Urinary bladder (tissue), 4 donors: ENCODE results near the gene ATAD3B. TPM values are rescaled to one million over a fixed set of nuclear protein-coding genes. Genes with fewer than 3 reads are reported as not detected.
A peak's percentile ranks its signal among the peaks of the same experiment; 100 is the strongest.
"Not testable (repeated sequence)": the region's sequence is repeated elsewhere in the genome, so short reads cannot be mapped to it uniquely, and the experiment has no call there.

Experiments used
- DNase-seq: peaks from one replicate; pipeline ENCODE4 v3.0.0-alpha.2; 2015; ENCODE audit errors: extremely low spot score
- H3K27ac ChIP-seq: one replicate; pipeline ENCODE4 v1.5.1; 2013; ENCODE audit warnings: low read depth, mild to moderate bottlenecking, moderate library complexity
- H3K36me3 ChIP-seq: one replicate; pipeline ENCODE4 v1.6.1; 2013; ENCODE audit warnings: mild to moderate bottlenecking, moderate library complexity; ENCODE audit not compliant: insufficient read depth
- H3K4me1 ChIP-seq: one replicate; pipeline ENCODE4 v1.6.1; 2013; ENCODE audit warnings: mild to moderate bottlenecking, moderate library complexity; ENCODE audit not compliant: insufficient read depth
- H3K4me3 ChIP-seq: one replicate; pipeline ENCODE4 v1.5.1; 2013; ENCODE audit warnings: low read depth, low read length
- WGBS: extraction: QIAGEN DNeasy Blood & Tissue Kit; methylation state at CpG from one replicate; pipeline ENCODE4 v1.1.7; 2013; 5-methylcytosine and 5-hydroxymethylcytosine counted together
- polyA plus RNA-seq: library from polyadenylated mRNA; stranded (reverse); fragments of 200-250 nt; gene quantifications from one replicate; pipeline ENCODE4 v1.2.3, GENCODE V29; 2013
- total RNA-seq: library from RNA; depleted of rRNA; stranded (reverse); fragments of >200 nt; gene quantifications from one replicate; pipeline ENCODE4 v1.2.3, GENCODE V29; 2014
- donor health status: healthy with polysubstance abuse.
- donor health status: healthy.

ATAD3B gene
- total and polyA plus RNA-seq, 2 donors, result 11.3 to 14.3 TPM

DNA sequence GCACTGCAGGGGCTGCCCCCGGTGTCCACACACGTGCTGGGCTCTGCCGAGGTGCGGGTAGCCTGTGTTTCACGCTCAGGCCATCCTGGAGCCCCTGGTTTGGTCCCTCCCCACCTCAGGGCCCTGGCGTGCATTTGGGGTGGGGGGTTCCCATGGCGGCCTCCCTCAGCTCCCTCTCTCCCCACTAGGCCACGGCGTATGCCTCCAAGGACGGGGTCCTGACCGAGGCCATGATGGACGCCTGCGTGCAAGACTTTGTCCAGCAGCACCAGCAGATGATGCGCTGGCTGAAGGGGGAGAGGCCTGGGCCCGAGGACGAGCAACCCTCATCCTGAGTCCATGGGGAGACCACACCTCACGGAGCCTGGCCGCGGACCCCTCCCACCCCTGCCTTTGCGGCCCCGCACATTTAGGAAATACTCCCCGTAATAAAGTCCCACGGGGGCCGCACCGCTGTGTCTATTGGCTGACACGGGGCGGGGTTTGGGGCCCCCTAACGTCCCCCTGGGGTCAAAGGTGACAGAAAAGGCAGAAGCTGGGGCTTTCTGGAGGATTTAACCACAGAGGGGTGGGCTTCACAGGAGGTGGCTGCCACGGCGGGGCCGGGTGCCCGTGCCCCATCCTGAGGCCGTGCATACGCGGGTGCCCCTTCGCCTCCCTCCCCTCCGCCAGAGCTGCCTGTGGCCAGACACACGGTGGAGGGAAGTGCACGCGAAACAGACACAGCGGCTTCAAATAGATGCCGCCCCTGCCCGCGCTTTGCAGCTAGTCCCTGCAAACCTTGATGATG lies 3.2 kb upstream of the ATAD3B start:
- not testable (repeated sequence) for H3K4me1 ChIP-seq, H3K4me3 ChIP-seq, DNase-seq, H3K36me3 ChIP-seq, H3K27ac ChIP-seq
- WGBS, result 80% methylated on average over 35 of the region's 44 CpGs

DNA sequence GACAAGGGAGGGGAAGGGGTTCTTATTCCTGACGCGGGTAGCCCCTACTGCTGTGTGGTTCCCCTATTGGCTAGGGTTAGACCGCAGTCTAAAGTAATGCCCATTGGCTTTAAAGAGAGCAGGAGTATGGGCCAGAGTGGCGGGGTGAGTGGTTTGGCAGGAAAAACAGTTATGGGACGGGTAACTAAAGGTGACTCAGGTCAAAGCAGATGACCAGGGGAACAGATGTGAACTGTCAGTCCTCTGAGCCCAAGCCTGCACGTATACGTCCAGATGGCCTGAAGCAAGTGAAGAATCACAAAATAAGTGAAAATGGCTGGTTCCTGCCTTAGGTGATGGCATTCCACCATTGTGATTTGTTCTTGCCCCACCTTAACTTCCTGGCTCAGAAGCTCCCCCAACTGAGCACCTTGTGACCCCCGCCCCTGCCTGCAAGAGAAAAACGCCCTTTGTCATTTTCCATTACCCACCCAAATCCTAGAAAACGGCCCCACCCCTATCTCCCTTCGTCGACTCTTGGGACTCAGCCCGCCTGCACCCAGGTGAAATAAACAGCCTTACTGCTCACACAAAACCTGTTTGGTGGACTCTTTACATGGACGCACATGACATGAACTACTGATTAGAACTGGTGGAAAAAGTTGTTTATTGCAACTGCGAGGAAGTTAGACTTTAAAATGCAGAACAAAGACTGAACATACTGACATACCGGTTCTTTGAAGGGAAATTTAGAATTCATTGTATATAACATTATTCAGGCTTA lies 758 bp upstream of the ATAD3B start:
- Histone ChIP-seq H3K27ac (peak overlapping the region; percentile 69), H3K4me3 (peak overlapping the region; percentile 78), H3K36me3 (peaks cover 2% of the 10 kb centered on the region), H3K4me1 (no peaks in the 10 kb centered on the region)
- DNase-seq, result peak; percentile 2
- WGBS, result 13% methylated on average over 16 of the region's 16 CpGs

DNA sequence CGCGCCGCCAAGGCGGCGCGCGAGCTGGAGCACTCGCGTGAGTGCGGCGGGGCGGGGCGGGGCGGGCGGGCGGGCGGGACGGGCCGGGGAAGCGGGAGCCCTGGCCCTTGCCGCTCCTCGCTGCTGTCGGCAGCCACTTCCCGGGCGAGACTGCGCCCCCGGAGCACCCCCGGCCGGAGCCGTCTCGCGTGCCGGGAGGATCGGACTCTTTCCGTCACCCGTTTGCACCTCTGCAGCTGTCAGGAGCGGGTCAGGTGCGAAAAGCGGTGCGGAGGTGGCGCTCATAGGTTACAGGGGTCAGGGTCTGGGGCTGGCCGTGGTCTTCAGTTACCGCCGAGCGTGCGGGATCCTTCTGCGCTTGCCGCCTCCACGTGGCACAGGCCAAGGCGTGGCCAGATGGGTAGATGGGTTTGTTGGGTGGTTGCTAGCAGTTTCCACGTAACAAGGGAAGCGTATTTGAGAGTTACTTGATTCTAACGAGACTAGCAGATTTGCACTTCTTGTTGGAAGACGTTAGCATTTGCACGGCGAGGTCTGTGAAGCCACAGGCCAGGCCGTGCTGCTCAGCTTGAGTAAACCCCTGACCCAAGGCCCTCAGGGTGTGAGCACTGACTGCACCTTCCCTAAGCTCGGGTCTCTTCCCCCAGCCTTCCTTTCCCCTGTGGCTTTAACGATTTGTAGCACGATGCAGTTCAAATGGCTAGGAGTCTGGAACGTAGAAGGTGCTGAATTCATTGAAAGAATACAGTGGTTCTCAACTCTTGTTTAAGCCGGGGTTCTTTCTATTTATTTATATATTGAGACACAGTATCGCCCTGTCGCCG lies 700 bp downstream of the ATAD3B start:
- H3K36me3 ChIP-seq, H3K4me1 ChIP-seq, DNase-seq, H3K27ac ChIP-seq: not testable (repeated sequence)
- 3% methylated on average over 53 of the region's 65 CpGs for WGBS
- H3K4me3 ChIP-seq, result peak overlapping the region; percentile 78

DNA sequence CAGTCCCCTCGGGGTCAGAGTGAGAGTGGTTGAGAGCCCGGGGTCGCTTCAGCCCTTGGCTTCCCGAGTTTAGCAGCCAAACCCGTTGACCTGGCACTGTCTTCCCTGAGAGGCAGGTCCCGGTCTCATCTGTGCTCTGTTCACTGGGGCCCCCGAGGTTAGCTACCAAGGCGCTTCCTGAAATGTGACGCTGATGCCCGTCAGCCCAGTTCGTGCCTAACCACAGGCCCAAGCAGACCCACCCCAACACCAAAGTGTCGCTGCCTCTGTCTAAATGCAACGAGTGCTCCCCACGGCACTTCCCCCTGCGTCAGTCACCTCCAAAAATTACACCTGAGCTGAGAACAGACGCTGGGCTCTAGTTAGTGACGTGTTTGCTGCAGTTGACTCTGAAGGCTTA lies 4.4 kb downstream of the ATAD3B start:
- WGBS, result 87% methylated on average over 15 of the region's 17 CpGs

DNA sequence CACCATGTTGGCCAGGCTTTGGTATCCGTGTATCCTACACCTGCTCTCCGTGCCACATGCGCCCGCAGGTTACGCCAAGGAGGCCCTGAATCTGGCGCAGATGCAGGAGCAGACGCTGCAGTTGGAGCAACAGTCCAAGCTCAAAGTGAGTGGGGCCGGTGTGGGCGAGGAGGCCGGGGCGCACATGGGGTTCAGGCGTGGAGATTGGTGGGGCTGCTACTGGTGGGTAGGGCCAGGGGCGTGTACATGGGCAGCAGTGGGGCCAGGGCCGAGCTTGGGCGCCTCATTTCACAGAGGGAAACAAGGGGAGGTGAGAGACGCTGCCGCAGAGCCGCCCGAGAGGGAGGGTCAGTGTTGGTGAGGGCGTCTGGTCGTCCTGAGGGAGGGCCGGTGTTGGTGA lies 5.6 kb downstream of the ATAD3B start:
- Histone ChIP-seq H3K27ac (no peak overlapping the region), H3K4me1 (no peaks in the 10 kb centered on the region), H3K36me3 (peaks cover 2% of the 10 kb centered on the region), H3K4me3 (no peak overlapping the region)
- no peak for DNase-seq
- WGBS, result 97% methylated on average over 22 of the region's 22 CpGs

More for the DNA sequence above, 4.4 kb downstream of the ATAD3B start:
- H3K4me3 ChIP-seq, H3K36me3 ChIP-seq, H3K4me1 ChIP-seq, H3K27ac ChIP-seq, DNase-seq: not testable (repeated sequence)

DNA sequence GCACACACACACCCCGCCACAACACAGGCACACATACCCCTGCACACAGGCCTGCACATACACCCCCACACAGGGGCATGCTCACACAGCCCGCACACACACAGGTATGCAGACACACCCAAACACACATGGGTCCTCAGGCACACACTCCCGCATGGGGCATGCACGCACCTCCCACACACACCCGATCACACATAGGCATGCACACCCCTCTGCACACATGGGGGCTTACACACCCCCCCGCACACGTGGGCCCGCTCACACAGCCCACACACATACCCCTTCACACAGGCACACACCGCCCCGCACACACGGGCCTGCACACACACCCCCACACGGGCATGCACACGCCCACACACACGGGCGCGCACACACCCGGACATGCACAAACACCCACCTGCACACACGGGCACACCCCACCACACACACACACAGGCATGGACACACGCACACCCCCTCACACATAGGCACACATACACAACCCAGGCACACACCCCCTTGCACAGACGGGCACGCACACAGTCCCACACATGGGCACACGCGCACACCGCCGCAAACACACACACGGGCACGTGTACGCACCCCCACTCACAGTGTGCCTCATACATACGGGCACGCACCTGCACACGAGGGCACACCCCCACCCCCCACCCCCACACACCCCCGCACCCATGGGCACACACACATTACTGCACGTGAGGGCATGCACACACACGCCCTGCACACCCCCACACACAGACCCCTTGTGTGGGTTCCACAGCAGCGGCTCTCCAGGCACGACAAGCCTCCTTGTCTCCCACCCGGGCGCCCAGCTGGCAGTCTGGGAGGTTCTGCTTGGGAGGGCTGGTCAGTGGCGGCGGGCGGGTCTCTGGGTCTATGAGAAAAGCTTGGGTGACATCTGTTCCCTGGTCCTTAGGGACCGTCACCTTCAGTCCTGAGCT lies 8.3 kb downstream of the ATAD3B start:
- DNase-seq, result no peak
- 94% methylated on average over 42 of the region's 42 CpGs for WGBS
- Histone ChIP-seq H3K27ac (no peak overlapping the region), H3K4me3 (no peak overlapping the region), H3K4me1 (no peaks in the 10 kb centered on the region), H3K36me3 (peaks cover 4% of the 10 kb centered on the region)

DNA sequence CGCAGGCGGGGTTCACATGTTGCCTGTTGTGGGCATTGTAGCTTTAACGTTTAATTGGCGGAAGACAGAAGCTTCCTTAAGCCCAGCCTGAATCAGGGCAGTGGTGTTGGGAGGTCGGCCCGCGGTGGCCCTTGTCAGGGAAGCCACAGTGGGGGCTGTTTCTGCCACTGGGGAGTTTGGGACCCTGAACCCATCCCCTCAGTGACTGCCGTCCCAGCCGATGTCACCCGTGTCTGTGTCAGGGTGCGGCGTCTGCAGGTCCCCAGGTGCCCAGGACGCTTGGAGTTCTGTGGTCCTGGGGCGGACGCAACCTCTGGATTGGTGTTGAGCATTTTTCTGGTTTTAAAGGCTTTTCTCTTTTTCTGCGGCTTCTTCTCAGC lies 8.9 kb downstream of the ATAD3B start:
- H3K36me3 ChIP-seq, H3K4me1 ChIP-seq, H3K27ac ChIP-seq, H3K4me3 ChIP-seq, DNase-seq: not testable (repeated sequence)
- WGBS, result 97% methylated on average over 16 of the region's 16 CpGs

DNA sequence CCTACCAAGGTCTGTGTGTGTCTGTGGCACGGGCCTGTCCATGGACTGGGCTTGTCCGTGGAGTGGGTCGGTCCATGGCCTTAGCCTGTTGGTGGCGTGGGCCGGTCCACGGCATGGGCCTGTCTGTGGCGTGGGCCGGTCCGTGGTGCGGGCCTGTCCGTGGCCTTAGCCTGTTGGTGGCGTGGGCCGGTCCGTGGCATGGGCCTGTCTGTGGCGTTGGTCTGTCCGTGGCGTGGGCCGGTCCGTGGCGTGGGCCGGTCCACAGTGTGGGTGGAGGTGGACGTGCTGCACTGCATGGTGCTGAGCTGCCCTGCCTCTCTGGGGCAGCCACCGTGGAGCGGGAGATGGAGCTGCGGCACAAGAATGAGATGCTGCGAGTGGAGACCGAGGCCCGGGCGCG lies 10.2 kb downstream of the ATAD3B start:
- H3K36me3 ChIP-seq, DNase-seq, H3K4me1 ChIP-seq, H3K27ac ChIP-seq, H3K4me3 ChIP-seq: not testable (repeated sequence)
- 96% methylated on average over 30 of the region's 30 CpGs for WGBS

DNA sequence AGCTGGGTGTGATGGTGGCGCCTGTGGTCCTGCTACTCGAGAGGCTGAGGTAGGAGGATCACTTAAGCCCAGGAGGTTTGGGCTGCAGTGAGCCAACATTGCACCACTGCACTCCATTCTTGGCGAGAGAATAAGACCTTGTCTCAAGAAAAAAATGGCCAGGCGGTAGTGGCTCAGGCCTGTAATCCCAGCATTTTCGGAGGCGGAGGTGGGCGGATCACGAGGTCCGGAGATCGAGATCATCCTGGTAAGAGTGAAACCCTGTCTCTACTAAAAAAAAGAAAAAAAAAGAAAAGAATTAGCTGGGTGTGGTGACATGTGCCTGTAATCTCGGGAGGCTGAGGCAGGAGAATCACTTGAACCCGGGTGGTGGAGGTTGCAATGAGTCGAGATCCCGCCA lies 11.3 kb downstream of the ATAD3B start:
- H3K4me1 ChIP-seq, result no peaks in the 10 kb centered on the region
- peaks cover 2% of the 10 kb centered on the region for H3K36me3 ChIP-seq
- H3K4me3 ChIP-seq, result no peak overlapping the region
- DNase-seq, result no peak
- no peak overlapping the region for H3K27ac ChIP-seq
- WGBS, result 96% methylated on average over 14 of the region's 14 CpGs

DNA sequence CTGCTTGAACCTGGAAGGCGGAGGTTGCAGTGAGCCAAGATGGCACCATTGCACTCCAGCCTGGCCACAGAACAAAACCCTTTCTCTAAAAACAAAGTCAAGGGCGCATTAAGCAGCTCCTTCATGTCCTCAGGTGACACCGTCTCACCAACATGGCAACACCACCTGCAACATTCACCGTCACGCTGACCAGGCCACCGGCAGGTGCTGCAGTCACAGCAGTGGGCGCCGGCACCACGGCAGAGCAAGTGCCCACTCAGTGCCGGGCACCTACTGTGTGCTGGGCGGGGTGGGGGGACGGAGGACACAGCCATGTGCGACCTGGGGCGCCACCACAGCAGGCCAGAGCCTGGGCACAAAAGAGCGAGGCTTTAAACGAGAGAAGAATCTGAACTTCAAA lies 12.1 kb downstream of the ATAD3B start:
- Histone ChIP-seq H3K4me1 (no peaks in the 10 kb centered on the region), H3K27ac (no peak overlapping the region), H3K36me3 (peaks cover 2% of the 10 kb centered on the region), H3K4me3 (no peak overlapping the region)
- DNase-seq, result no peak
- 97% methylated on average over 16 of the region's 16 CpGs for WGBS

DNA sequence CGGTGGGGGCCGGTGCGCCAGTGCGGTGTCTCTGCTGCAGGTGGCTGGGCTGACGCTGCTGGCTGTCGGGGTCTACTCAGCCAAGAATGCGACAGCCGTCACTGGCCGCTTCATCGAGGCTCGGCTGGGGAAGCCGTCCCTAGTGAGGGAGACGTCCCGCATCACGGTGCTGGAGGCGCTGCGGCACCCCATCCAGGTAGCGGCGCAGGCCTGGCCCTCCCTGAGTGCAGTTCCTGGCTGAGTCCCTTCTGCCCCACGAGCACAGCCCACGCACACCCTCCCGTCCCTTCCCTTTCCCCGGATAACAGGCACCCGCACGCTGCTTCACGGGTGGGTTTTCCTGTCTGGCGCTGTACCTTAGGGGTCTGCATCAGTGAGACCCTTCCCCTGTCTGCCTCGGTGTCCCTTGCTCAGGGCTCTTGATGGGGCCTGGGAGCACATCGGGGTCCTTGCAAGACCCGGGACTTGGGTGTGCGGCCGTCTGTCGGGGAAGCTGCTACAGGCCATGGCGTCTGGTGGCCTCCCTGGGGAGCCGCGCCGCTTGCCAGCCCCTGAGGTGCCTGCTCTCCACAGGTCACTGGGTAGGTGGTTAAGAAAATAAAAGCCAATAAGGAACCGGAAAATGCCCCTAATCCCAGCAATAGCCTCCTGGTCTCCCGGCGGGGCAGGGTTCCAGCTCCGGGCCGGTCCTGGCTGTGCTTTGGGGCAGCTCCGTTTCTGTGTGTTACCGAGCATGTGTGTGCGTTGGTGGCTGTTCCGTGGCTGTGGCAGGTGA lies 13.6 kb downstream of the ATAD3B start:
- H3K4me3 ChIP-seq, H3K36me3 ChIP-seq, H3K27ac ChIP-seq, H3K4me1 ChIP-seq, DNase-seq: not testable (repeated sequence)
- 95% methylated on average over 40 of the region's 46 CpGs for WGBS

DNA sequence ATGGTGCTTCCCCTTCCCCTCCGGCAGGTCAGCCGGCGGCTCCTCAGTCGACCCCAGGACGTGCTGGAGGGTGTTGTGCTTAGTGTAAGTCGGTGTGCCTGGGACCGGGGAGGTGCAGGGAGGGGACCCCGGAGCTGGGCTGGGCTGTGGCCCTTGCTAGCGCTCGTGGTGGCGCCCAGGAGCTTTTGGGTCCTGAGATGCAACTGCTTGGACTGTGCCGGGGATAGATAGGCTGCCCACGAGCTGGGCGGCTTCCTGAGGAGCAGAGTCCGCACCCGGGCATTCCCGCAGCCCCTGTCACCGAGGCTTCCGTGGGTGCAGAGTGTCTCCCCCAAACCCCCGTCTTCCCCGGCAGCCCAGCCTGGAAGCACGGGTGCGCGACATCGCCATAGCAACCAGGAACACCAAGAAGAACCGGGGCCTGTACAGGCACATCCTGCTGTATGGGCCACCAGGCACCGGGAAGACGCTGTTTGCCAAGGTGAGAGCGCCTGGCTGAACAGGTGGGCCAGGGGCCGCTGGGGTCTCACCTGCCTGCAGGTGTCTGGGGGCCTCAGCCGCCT lies 14.3 kb downstream of the ATAD3B start:
- not testable (repeated sequence) for H3K27ac ChIP-seq, H3K4me1 ChIP-seq, H3K36me3 ChIP-seq, H3K4me3 ChIP-seq, DNase-seq
- 94% methylated on average over 27 of the region's 31 CpGs for WGBS
